ENCODE measurements around the gene ANKRD18A. TPM values are rescaled to one million over a fixed set of nuclear protein-coding genes. Genes with fewer than 3 reads are reported as not detected.
A peak's percentile ranks its signal among the peaks of the same experiment; 100 is the strongest.

ANKRD18A gene
- total and polyA plus RNA-seq, 2 of the 13 experiments (the other 11 are each of a cell fraction or from before 2014, with no cell fraction given) = 5.9 to 7.6 TPM

DNA sequence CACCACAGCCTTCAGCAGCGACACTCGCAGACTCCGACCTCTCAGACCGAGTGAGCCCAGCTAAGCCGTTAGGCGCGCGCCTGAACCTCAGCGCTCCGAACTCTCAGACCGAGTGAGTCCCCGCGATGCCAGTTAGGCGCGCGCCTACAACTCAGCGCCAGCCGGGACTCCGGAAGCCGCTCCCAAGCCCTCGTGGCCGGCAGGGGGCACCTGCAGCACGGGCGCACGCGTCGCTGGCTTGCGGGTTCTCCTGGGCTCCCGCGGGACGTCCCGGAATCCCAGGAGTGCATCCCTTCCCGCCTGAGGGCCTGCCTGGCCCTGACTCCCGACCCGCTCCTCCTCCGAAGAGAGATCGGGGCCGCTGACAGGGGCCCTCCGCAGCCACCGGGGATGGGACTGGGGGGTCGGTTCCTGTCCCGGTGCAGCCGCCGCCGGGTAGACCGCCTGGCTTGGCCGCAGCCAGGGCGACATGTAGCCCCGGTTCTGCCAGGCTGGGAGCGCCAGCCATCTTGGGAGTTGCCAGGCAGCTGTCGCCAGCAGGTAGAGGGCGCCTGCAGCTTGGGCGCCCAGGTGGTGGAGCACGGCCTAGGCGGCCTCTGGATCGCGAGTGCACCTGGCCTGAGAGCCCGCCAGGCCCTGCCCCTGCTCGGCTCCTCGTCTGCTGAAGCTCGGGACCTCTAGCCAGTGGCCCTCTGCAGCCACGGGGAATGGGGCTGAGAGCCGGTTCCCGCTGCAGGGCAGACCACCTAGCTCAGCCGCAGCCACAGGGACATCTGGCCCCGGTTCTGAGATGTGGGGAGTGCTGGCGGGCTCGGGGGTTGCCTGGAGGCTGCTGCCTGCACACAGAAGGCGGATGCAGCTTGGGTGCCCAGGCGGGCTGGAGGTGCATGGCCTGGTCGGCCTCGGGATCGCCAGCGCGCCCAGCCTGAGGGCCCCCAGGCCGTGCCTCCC, at the start of gene ANKRD18A (continued):
- TF ChIP-seq ZNF460 (CRISPR knock-in tag; IDR thresholded peaks at IDR 0.05; ENCODE audit: borderline replicate concordance) (no peak; the same call in 1 of the 2 replicates), RARA (CRISPR knock-in tag; IDR thresholded peaks at IDR 0.05) (no peak), TBL1XR1 (IDR thresholded peaks at IDR 0.05; ENCODE audit: borderline replicate concordance, low read length, partially characterized antibody) (no peak), MTF1 (CRISPR knock-in tag; IDR thresholded peaks at IDR 0.05) (no peak), EP300 (IDR thresholded peaks at IDR 0.05; ENCODE audit: low read depth in 2 of 2, low read length in 2 of 2) (no peak), EP300 (CRISPR knock-in tag; IDR thresholded peaks at IDR 0.05; ENCODE audit: borderline replicate concordance) (no peak), SNAPC4 (CRISPR knock-in tag; IDR thresholded peaks at IDR 0.05) (peak; percentile 65; the same call in 1 of the 2 replicates), ZNF557 (CRISPR knock-in tag; IDR thresholded peaks at IDR 0.05) (0 out of 2 replicates have a peak, but pooled peaks have one; percentile 17), PRDM10 (CRISPR knock-in tag; IDR thresholded peaks at IDR 0.05; ENCODE audit: low read depth) (peak; percentile 45; the same call in 1 of the 2 replicates), FOXA3 (CRISPR knock-in tag; IDR thresholded peaks at IDR 0.05) (peak; percentile 25; the same call in 1 of the 2 replicates), TOE1 (CRISPR knock-in tag; IDR thresholded peaks at IDR 0.05) (no peak; the same call in 1 of the 2 replicates), ZNF138 (CRISPR knock-in tag; IDR thresholded peaks at IDR 0.05; ENCODE audit: low read depth) (0 out of 2 replicates have a peak, but pooled peaks have one; percentile 61), ZNF766 (CRISPR knock-in tag; IDR thresholded peaks at IDR 0.05; ENCODE audit: borderline replicate concordance) (no peak), AKAP8 (CRISPR knock-in tag; IDR thresholded peaks at IDR 0.05) (no peak)
- TF ChIP-seq, protein P1, sequence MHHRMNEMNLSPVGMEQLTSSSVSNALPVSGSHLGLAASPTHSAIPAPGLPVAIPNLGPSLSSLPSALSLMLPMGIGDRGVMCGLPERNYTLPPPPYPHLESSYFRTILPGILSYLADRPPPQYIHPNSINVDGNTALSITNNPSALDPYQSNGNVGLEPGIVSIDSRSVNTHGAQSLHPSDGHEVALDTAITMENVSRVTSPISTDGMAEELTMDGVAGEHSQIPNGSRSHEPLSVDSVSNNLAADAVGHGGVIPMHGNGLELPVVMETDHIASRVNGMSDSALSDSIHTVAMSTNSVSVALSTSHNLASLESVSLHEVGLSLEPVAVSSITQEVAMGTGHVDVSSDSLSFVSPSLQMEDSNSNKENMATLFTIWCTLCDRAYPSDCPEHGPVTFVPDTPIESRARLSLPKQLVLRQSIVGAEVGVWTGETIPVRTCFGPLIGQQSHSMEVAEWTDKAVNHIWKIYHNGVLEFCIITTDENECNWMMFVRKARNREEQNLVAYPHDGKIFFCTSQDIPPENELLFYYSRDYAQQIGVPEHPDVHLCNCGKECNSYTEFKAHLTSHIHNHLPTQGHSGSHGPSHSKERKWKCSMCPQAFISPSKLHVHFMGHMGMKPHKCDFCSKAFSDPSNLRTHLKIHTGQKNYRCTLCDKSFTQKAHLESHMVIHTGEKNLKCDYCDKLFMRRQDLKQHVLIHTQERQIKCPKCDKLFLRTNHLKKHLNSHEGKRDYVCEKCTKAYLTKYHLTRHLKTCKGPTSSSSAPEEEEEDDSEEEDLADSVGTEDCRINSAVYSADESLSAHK (CRISPR knock-in tag; IDR thresholded peaks at IDR 0.05; ENCODE audit: borderline replicate concordance) = no peak
